Fibroblast of gingiva (primary cell): ENCODE measurements around the gene ROBO1.

Experiments
- DNase-seq: peaks from one replicate; pipeline ENCODE4 v3.0.0-alpha.2; 2011; ENCODE audit warnings: low read depth

Gene ROBO1

DNA sequence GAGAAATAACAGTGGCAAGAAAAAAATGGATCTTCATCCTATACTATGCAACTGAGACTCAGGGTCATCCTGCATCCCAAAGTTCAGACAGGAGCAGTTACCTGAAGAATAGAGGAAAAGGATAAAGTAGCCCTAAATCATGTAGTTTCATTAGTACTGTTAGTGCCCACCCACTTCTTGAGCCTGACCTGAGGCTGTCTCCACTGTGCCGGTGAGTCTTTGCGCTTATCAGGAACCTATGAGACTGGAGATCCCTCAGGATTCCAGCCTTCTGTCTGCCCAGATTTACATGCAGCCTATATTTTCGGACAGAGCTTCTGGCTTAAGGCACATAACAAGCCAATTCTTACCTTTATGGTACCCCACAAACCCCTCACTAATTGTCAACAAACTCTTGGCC lies 791.6 kb downstream of the ROBO1 start:
- DNase-seq, result no peak

DNA sequence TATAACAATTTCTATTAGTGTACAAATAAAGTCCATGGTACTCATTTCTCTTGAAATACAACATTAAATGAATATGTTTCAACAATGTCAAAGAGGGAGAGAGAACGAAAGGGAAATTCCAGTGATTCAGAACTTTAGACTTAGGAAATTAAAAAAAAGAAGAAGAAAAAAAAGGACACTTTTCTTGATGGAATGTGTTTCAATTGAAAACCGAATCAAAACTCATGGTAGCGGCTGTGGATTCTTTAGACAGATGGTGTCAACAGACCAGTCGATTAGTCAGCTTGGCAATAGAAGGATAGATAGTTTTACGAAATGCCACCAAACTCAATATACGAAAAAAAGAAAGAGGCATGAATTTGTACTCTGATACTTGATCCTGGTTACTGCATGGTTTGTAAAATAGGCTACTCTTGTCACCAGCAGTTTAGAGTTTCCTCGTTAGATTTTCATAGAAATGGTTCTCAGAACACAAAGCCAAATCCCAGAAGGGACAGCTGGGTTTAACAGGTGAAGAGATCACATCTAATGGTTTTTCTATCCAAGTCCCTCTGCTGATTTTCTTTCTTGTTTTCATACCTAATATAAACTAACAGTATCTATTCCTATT lies 793.5 kb downstream of the ROBO1 start:
- peak; percentile 77 for DNase-seq

DNA sequence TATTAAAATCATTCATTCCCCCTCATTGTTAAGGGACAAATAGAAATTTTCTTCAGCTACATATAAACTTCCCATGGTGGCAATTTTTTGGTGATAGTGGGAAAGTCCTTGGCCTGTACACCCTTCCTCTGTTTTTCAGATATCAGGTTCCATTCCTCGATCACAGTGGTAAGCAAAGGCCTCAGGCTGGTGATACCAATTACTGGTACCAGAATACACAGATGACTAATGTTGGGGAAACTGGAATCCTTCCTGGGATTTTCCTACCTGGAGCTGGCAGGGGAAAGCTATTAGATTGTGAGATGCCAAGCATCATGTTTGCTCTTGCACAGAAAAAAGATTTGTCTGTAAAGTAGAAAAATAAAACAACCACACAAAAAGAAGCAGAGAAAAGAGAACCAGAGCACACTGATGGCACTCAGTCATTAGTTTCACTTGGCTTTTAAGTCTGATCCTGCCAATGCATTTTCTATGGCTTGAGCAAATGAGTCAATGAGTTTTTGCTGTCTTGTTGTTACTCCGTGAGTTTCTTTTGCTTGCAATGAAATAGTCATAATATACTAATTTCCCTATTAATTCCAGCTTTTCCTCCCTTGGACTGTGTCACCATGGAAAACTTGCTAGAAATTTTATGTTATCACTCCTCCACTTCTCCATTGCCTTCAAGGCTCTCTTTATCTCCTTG lies 795.0 kb downstream of the ROBO1 start:
- no peak for DNase-seq

DNA sequence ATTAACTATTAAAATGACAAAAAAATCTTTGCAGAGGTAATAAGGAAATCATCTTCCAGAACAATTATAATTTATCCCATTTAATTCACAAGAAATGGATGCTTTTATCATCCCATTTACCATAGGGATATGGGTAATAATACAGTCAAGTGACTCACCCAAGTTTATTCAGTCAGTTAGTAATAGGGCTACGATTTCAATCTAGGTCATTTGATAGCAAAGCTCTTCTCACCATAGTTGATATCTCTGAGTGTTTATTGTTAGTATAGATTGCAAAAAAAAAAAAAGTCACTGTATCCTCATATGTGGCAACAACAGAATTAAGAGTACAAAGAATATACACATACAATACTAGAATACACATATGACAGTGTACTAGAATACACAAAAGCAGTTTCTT lies 797.1 kb downstream of the ROBO1 start:
- no peak for DNase-seq

DNA sequence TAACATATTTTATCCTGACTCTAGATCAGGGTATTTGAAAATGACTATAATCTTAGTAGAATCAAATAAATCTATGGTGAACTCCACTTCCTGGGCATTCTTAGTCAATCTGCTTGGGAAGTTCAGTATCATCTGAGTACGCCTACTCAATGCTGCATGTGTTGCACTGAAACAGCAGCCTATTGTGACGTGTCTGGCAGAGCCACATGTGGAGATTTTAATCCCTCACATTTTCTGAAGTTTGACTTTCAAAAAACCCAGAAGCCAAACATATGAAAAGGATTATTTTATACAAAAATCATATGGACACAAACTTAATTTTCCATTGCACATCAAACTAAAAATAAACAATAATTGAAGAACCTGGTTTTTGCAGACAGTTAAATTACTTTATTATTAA lies 798.3 kb downstream of the ROBO1 start:
- peak; percentile 66 for DNase-seq

DNA sequence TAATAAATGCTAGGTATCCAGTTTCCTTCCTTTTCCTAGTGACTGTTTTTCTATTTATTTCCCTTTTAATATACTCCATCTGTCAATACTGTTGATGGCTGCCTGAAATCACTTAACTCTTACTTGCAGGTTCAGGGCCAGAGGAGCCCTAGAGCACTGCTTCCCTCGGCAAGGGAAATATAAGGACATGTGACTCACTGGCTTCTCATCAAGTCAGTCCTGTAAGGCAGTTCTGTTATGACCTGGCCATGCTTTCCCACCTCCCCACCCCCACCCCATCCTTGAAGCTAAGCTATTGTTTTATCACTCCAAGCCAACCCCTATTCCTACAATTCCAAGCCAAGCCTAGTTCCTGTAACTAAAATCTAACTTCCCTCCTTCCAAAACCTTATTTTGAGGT lies 800.7 kb downstream of the ROBO1 start:
- DNase-seq, result no peak

DNA sequence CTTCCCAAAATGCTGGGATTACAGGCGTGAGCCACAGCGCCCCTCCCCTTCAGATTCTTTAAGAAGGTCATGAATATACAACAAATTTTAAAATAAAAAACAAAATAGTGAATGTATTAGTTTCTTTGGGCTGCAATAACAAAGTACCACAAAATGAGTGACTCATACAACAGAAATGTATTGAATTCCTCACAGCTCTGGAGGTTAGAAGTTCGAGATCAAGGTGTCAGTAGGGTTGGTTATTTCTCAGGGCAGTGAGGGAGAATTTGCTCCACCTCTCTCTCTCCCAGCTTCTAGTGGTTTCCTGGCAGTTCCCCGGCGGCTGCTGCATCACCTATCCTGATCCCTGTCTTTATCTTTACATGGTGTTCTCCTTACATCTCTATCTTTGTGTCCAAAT lies 804.0 kb downstream of the ROBO1 start:
- no peak for DNase-seq

DNA sequence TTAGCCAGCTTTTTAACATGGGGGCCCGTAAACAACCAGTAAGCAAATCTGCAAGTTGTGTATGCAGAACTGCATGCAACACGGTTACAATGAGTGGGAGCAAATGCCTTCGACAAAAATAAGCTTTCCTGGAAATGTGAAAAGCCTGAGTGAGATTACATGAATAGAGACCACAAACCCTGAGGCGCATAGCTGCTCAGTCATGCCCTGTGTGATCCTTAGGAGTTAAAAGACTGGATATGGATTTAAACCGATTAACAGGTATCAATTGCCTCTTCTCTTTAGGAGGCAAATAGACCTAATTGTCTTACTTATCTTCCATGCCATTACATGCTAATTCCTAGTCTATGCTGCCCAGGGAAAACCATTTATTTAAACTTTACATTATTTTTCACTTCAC lies 810.3 kb downstream of the ROBO1 start:
- no peak for DNase-seq

DNA sequence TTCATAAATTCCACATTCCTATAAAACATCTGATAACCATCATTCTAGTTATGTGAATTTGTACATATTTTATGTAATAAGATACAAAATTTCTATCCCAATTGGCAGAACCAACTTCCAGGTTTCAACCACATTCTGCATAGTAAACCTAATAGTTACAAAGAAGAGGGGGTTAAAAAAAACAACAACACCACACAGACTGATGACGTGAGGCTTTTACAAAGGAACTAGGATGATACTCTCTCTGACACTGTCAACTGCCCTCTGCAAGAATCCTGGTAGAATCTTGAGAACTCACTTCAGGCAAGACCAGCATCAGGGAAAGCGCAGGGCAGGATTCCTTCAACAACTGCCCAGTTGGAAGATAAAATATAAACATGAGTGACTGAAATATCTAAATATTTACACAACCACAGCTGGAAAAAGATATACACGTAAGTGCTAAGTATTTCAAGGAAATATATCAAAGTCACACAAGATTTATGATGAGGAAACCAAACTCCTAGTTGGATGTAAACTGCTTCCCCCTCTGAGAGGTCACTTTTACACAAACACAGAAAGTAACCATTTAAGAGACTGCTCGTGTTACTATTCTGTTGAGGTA lies 816.4 kb downstream of the ROBO1 start:
- DNase-seq, result peak; percentile 75

DNA sequence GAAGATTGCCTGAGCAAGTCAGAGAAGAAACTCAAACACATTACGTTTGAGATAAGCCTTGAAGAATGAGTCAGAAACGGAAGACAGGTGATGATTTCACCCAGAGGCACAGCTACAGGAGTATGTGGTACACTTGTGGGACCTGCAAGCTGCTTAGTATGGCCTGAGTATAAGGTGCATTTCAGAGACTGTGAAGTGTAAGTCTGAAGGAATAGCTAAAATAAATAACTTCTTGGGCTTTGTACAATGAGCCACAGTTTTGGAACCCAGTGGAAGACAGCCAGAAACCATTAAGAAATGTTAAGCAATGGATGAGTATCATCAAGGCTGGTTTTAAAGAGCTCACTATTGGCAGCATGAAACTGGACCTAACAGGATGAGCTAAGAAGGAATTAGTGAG lies 826.2 kb downstream of the ROBO1 start:
- peak; percentile 87 for DNase-seq

DNA sequence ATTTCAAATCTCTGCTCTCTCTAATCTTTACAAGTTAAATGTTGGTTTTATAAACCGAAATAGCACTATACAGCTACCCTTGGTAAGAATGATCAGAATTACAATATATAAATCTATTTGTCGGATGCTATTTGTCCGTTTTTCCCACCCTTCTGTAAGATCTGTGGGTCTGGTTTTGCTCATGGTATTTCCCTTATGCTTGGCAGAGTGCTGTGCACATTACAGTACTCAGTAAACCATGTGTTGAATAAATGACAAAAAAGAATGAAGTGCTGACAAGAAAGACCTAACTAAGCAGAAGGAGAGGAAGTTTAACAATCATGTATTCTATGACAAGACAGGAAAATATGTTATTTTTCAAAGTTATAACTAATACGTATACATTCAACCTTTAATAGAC lies 827.2 kb downstream of the ROBO1 start:
- no peak for DNase-seq

DNA sequence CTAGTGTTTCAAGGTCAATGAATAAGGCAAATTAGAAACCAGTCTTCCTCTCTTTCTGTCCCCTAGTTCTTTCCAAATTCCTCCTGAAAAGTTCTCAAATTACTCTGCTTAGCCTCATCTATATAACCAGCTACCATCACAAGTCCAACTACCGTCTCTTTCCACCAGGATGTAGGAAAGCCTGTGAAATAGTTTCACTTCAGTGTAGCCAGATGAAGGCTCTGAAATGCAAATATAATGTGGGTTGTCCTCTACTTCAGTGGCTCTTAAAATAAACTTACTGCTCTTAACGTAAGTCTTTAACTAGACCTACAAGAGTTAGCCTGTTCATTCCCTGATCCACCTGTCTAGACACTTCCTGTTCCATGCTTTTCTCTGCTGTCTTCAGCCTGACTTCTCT lies 827.7 kb downstream of the ROBO1 start:
- no peak for DNase-seq

DNA sequence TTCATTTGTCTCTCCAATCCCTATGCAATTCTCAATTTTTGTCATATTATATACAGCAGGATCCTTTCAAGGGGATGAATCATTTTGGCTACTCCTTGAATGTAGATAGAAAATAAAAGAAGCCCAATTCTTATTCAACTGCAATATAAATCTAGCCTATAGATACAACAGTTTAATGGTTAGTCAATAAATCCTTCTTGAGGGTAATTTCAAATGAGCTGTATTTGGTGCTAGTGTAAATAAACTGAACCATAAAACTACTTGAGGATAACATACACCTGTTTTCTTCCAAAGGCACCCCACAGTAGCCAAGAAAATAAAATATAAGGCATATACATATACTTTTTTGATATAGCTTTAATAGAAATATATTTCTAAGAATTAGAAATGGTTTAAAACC lies 830.3 kb downstream of the ROBO1 start:
- no peak for DNase-seq

DNA sequence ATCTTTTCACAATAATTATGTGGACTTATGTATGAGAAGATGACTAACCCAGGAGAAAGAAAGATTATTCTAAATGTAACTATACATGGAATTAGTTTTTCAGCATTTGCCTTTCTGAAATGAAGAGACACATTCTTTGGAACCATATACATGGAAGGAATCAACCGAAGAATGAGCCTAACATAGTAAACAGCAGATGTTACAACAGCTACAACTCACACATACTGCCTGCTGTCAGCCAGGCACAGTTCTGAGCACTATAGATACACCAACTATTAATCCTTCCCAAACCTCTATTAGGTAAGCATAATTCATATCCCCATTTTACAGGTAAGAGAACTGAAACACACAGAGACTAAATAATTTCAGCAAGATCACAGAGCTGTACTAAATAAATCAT lies 840.0 kb downstream of the ROBO1 start:
- DNase-seq, result no peak

DNA sequence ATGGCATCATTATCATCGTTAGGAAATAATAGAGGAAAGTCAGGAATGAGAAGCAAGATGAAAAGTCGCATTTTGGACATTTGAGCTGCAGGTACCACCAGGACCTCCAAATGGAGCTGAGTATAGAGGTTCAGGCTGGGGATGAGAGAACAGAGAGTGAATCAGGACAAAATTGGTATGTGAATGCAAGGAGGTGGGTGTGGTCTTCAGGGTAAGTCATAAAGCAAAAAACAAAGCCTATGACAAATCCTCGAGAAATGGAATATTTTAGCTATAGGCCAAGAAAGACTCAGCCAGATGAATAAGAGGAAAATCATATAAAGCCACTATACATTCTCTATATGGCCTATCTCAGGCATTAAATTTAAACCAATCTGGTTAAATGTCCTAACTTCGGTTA lies 841.3 kb downstream of the ROBO1 start:
- DNase-seq, result no peak

DNA sequence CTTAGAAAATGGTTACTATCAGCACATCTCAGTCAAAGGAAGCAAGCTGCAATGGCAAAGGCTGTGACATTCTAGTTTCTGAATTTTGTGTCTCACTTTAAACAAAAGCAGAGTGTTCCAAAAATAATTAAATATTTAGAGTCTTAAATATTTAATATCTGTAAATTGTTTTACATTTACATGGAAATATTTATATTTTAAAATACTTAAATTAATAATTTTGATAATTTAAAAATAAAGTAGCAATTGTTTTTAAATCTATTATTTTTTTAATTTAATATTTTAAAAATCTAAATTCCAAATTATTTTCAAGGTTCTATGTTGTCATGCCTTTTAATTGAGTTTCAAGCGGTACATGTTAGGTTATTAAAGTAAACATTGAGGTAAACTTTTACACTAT lies 843.1 kb downstream of the ROBO1 start:
- no peak for DNase-seq

DNA sequence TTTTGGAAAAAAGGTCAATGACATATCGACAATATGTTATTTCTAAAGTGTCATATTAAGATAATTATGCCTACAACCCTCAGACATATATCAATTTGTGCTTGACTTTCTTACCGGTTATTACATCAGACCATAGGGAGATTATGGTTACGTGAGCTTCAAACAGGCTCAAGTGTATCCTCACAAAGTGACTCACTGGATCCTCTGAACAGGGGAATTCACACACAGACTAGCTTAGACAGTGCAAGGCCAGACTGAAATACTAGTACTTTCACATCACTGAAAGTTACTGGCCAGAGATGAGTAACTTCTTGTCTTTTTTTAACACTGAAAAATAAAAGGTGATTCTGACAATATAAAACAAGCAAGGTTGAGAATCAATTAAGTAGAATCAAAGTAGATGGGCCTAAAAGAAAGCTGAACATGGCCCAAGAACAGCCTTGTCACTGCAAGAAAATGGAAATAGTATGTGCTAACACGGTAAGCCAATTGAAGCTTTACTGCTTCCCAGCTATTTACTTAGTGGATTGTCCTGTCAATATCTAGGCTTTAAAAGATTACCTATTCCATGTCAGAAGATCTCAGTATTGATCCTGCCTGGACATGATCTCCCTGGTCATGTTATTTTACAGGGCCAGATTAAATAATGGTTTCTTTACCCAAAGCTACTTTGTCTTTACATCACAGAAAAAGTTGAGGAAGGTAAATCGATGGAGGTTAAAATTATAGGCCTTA lies 848.6 kb downstream of the ROBO1 start:
- DNase-seq, result peak; percentile 61

DNA sequence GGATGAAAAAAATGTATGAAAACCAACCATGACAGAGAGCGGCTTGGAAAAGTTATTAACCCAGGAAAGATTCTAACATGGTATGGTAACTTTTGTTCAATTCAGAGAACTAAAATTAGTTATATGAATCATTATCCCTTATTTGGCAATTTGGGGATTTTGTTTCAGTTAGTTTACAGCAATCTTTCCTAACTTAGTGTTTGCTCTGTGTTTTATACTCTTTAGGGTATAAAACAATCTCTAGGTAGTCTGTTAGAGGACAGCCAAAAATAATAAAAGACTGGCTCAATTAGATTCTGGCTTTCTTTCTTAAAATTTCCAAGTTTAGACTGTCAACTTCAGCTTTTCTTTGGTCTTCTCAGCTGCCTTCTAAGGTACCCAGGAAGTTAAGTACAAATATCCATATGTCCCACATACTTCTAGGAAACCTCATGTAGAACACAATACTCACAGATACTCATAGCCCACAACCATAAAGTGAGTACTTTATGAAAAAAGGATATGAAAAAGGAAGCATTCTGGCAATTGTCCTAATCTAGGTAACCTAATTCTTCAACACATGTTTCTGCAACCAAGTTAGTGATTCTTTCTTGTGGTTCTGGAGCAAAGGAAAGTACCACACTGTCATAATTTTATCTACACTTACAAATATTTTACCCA lies 849.3 kb downstream of the ROBO1 start:
- DNase-seq, result peak; percentile 58

DNA sequence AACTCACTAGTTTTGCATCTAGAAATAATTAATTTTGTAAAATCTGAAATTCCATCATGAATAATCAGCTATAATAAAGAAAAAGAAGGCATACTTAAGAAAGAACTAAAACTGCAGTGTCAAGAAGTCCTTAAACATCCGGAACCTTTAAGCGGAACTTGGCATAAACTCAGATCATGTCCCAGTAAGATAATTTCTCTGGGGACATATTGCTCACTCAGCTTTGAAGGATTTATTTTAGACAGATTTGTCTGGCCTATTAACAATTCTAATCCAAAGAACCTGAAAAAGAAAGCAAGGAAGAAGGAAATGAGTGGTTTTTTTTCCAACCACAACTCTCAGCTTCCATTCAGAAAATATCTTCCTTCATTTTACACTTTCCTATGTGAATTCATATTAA lies 850.3 kb downstream of the ROBO1 start:
- no peak for DNase-seq

DNA sequence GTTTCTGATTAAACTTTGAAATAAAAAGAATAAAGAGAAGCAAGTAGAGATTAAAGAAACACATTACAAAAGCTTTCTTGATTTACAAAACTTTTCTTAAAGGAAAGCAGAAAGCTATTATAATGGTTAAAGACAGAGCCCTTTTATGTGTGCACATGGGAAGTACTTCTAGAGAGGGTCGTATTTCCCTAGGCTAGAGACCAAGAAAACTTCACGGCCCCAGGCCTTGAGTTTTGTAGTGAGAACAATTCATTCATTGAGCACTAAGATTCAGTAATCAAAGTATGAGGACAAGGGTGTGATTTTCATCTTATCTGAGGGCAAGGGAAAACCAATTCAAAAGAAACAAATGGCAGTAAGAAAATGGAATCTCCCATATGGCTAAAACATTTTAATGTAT lies 854.1 kb downstream of the ROBO1 start:
- DNase-seq, result no peak

DNA sequence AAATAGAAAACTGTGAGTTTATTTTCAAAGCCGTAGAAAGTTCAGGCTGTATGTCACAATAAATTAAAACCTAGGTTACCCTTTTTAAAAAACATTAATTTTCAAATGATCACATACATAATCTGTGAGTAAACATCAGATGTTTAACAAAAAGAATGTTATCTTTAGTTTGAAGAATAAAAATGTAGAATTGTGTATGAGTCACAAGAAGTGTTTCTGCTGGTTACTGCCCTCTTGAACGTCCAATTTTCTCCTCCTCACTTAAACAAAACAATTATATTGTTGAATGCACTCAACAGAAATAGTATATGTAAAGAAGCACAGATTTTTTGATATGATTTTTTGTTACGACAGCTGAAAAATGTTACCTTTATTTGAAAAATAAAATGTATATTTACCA lies 855.1 kb downstream of the ROBO1 start:
- no peak for DNase-seq

DNA sequence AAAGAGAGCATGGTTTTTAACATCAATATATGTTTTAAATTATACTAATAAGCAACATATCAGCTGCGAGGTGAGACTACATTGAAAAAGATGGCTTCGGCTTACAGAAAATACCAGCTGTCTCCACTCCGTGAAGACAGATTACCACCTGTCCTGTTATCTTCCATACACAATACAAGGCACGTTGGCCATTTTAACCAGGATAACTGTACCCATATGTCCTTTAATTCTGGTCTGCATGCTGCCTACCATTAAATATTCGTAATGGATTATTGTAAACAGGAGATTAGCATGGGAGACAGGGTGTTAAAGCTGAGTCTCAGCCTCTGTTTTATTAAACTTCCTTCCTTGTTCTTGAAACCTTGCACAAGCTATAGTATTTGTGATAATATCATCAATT lies 855.5 kb downstream of the ROBO1 start:
- no peak for DNase-seq

DNA sequence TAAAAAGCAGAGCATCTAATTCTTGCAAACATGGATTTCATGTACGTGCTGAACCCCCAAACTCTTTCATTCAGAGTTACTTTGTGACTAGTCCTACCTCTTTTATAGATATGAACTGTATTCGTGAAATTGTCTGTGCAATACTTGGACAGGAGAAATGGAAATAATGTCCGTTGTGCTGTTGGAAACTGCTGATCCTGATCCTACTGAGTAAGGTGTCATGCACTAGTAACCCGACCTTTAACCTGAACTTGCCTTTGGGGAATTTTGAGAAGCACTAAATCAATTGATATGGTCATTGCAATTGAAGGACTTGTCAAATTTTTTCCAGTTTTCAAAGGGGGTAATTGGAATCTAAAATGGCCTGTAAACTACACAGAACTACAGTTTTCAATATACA lies 856.4 kb downstream of the ROBO1 start:
- DNase-seq, result no peak
